ENCODE measurements around the gene PRKCZ.

GRCh38 chr1:2087766-2088165 lies 37.6 kb downstream of the PRKCZ start:
- TF ChIP-seq CTCF (IDR thresholded peaks at IDR 0.05; ENCODE audit: low read depth, low read length, missing input control) (no peak), MAX (IDR thresholded peaks at IDR 0.05) (no peak), ATF3 (IDR thresholded peaks at IDR 0.05) (no peak), RAD21 (IDR thresholded peaks at IDR 0.05) (no peak), RXRA (IDR thresholded peaks at IDR 0.05) (no peak), YY1 (IDR thresholded peaks at IDR 0.05) (no peak), JUND (IDR thresholded peaks at IDR 0.05) (no peak), GABPA (IDR thresholded peaks at IDR 0.05 in 1 of 2, conservative IDR thresholded peaks at IDR 0.05 in 1 of 2) (no peak), ZBTB33 (IDR thresholded peaks at IDR 0.05) (no peak), REST (IDR thresholded peaks at IDR 0.05) (no peak)
